Activated naive CD8-positive, alpha-beta T cell treated with anti-CD3 and anti-CD28 coated beads for 36 hours (primary cell): ENCODE measurements around the gene MYL3. TPM values are rescaled to one million over a fixed set of nuclear protein-coding genes. Genes with fewer than 3 reads are reported as not detected.

ENCODE experiments used
- DNase-seq: peaks from one replicate; pipeline ENCODE4 v3.0.0; 2021
- H3K27ac Mint-ChIP-seq: one replicate; pipeline ENCODE4 v1.8.0; 2022; ENCODE audit warnings: mild to moderate bottlenecking, moderate library complexity, mixed read lengths
- H3K27me3 Mint-ChIP-seq: one replicate; pipeline ENCODE4 v1.8.0; 2022; ENCODE audit warnings: mild to moderate bottlenecking, mixed read lengths
- H3K36me3 Mint-ChIP-seq: one replicate; pipeline ENCODE4 v1.8.0; 2021; ENCODE audit warnings: mild to moderate bottlenecking, mixed read lengths
- H3K4me1 Mint-ChIP-seq: one replicate; pipeline ENCODE4 v1.8.0; 2021; ENCODE audit warnings: mixed read lengths
- H3K4me3 Mint-ChIP-seq: one replicate; pipeline ENCODE4 v1.8.0; 2022; ENCODE audit warnings: mild to moderate bottlenecking, moderate library complexity, mixed read lengths
- H3K9me3 Mint-ChIP-seq: one replicate; pipeline ENCODE4 v1.8.0; 2022; ENCODE audit warnings: mixed read lengths
- total RNA-seq, 2 experiments: library from RNA; stranded (reverse); gene quantifications; one replicate each; pipeline ENCODE4 v1.2.3, GENCODE V29; 2021

MYL3 gene
- total RNA-seq, 2 experiments from 2014 or later = not detected

DNA sequence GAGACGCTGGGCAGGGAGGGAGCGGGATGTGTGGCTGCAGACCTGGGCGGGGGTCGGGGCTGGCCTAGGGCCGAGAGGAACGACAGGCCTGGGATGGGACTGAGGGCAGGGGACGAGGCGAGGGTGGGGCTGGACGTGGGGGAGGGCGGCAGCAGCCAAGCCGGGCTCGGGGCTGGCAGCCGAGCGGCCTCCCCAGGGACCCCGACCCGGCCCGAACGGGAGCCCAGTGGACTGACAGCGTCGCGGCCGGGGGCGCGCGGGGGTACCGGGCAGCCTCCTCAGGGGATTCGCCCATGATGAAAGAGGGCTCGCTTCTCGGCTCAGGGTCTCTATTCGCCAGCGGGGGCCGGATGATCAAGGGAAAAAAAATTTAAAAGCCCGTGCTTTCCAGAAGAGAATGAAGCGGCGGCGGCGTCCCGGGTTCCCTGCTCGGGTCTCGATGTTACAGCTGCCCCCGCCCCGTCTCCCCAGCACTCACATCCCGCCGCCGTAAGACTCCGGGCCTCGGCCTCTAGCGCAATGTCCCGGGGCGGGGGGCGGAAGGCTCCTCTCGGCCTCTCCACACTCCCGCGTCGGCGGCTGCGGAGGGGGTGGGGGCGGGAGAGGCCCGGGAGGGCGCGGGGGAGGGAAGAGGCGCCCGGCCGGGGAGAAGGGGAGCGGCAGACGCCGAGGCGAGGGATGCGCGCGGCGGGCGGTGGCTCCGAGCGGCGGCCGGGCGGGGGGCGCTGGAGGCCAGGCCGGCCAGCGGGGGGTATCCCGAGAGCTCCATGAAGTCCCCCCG, 18.5 kb upstream of the MYL3 start:
- Mint-ChIP-seq H3K4me3 (peak overlapping the region; percentile 25), H3K9me3 (no peaks in the 10 kb centered on the region), H3K27me3 (peaks cover 59% of the 10 kb centered on the region), H3K36me3 (no peaks in the 10 kb centered on the region), H3K27ac (no peak overlapping the region), H3K4me1 (no peaks in the 10 kb centered on the region)
- no peak for DNase-seq

DNA sequence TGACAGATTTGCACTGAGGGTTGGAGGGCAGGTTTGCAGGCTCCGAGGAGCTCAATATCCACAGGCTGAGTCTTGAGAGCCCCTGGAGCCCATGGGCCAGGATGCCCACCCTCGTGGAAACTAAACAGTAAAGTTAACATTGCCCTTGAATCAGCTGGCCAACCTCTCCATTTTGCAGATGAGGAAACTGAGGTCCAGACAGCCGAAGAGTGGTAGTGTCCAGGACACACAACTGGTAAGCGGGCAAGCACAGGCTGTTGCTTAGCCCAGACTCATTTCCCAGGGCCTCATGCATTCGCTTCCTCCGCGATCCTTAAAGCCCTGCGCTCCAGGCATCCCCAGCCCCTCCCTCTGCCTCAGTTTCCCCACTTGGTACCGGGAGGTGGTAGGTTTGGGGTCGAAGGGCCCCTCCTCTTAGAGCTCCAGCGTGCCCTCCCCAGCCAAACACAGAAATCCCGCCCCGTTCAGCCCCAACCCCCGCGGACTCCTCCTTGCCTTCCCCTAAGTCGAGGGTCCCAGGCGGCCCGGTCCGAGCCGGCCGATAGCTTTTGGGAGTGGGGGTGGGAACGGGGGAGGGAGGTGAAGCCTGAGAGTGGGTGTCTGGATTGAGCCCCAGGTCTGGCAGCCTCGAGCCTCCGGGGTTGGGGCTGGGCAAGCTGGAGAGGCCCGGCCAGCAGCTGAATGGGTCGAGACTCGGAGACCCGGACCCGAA, 17.8 kb upstream of the MYL3 start:
- Mint-ChIP-seq H3K36me3 (no peaks in the 10 kb centered on the region), H3K4me1 (no peaks in the 10 kb centered on the region), H3K9me3 (no peaks in the 10 kb centered on the region), H3K27ac (no peak overlapping the region), H3K27me3 (peaks cover 56% of the 10 kb centered on the region), H3K4me3 (no peak overlapping the region)
- DNase-seq = no peak

DNA sequence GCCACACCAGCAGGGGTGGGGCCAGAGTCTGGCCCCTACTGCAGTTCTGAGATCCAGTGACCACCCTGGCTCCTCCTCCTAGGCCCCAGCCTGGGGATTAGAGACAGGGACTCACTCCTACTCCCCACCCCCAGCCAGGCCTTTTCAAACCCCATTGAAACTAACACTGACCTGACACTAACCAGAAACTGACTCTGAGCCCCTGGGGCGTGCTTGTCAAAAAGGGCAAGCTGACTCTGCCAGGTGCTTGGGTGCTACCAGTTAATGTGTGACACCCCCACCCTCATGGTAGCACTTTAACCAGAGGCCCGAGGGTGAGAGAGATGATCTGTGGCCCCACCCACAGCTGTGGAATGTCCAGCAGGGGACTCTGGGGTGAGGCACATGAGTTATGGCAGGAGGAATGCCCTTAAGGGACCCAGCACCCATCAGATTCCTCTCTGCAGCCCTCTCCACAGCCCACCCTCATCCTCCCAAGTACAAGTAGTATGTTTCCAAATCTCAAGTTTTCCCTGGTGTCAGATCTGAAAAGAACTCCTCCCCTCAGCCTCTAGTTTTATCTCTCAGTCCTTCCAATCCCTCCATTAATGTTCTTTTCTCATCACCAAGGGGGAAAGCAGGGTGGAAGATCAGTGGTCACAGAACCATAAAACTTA, 15.7 kb upstream of the MYL3 start:
- Mint-ChIP-seq H3K4me3 (no peak overlapping the region), H3K4me1 (peaks cover 6% of the 10 kb centered on the region), H3K36me3 (no peaks in the 10 kb centered on the region)

DNA sequence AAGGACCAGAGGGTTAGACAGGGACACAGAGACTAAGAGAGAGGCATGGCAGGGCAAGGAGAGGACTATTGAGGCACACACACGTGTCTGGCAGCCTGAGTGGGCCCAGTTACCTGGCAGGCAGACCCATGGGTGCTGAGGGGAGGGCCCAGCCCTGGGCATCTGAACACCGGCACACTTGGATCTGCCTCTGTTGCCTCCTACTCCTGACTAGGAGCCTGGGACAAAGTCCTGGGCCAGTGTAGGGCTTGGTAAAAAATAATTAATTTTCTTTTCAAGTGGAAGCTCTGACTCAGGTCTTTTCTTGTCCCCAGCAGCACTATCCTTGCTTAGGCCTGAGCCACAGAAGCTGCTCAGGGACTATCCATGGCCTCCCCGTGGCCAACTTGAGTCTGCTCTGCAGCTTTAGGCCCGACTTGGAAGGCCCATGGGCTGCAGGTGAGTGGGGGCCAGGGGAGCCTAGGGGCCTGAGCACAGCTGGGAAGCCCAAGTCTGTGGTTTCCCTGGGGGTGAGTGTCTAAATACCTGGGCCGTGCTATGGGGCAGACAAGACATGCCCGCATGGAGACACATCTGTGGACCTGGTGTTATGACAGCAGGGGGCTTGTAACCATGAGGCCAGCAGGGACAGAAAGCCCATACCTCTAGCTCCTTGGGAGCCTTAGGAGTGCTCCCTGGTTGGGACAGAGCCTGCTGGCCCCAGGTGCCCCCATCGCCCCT, 14.3 kb upstream of the MYL3 start, which contains the start of gene PTH1R:
Gene PTH1R, plus strand, starts transcription at position 316 of the 720 bp plus-strand sequence. CDS start 5,839 bp downstream, outside the sequence.
- no peaks in the 10 kb centered on the region for H3K9me3 Mint-ChIP-seq
- no peaks in the 10 kb centered on the region for H3K36me3 Mint-ChIP-seq
- no peak for DNase-seq
- H3K27ac Mint-ChIP-seq = no peak within 1 kb of the TSS
- peaks cover 16% of the 10 kb centered on the region for H3K4me1 Mint-ChIP-seq
- peaks cover 34% of the 10 kb centered on the region for H3K27me3 Mint-ChIP-seq
- no peak within 1 kb of the TSS for H3K4me3 Mint-ChIP-seq

More for the DNA sequence above, 15.7 kb upstream of the MYL3 start:
- no peak for DNase-seq
- Mint-ChIP-seq H3K27ac (no peak overlapping the region), H3K27me3 (peaks cover 43% of the 10 kb centered on the region), H3K9me3 (no peaks in the 10 kb centered on the region)

DNA sequence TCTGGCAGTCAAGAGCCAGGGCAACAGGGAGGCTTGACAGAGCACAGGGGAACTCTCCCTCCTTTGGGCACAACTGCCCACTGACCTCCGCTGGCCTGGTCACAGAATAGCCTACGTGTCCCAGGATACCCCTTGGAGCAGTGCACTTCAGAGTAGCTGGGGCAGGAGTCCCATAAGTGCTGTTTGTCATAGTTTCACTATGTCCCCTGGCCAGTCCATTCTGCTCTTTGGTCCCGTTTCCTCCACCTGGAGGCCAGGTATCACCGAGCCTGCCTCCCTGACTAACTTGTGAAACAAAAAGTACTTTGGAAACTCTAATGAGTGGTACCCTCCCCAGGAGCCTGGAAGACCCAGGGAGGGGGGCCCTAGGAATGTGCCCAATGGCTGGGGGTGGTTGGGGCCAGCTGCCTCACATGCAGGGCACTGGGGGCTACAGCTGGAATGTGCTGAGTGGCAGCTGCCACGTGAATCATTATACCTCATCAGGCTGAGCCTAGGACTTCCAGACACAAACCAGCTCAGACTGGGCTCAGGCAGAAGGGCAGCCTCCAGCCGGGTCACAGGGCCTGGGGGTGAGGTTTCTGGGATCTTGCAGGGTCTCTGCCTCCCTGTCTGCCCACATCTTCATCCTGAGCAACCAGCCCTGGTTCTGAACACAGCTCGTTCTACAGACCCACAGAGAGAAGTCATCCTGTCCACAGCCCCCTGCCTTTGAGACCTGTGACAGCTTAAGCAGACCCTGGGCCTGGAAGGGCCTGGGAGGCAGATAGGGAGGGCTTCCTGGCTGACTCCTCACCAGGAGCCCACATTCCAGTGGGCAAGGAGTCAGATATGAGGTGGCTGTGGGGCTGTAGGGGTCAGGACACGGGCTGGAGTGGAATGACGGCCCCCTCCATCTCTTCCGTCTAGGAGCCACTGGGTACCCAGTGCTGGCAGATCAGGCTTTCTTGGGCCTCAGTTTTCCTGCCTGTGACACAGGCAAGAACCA, 13.4 kb upstream of the MYL3 start:
- Mint-ChIP-seq H3K27me3 (peaks cover 28% of the 10 kb centered on the region), H3K4me3 (no peak overlapping the region), H3K4me1 (peaks cover 16% of the 10 kb centered on the region), H3K27ac (no peak overlapping the region), H3K36me3 (no peaks in the 10 kb centered on the region), H3K9me3 (no peaks in the 10 kb centered on the region)
- DNase-seq = no peak

DNA sequence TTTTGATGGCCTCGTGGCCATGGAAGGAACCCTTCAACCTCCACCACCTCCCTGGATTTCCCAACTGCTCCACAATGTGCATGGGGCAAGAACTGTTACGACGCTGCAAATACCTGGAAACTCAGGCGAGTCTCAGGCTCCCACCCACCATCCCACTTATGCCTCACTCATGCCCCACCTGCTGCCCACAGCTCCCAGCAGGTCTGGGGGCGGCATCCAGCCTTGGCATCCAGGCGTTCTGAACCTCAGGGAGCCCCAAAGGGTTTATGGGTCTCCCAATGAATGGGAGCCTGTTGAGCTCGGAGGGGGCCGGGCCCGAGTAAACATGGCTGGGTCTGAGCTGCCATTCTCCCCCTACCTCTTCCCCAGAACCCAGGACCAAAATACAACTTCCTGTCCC, 12.3 kb upstream of the MYL3 start:
- Mint-ChIP-seq H3K4me3 (no peak overlapping the region), H3K27ac (no peak overlapping the region), H3K4me1 (peaks cover 16% of the 10 kb centered on the region), H3K27me3 (peaks cover 19% of the 10 kb centered on the region), H3K36me3 (no peaks in the 10 kb centered on the region), H3K9me3 (no peaks in the 10 kb centered on the region)
- no peak for DNase-seq

DNA sequence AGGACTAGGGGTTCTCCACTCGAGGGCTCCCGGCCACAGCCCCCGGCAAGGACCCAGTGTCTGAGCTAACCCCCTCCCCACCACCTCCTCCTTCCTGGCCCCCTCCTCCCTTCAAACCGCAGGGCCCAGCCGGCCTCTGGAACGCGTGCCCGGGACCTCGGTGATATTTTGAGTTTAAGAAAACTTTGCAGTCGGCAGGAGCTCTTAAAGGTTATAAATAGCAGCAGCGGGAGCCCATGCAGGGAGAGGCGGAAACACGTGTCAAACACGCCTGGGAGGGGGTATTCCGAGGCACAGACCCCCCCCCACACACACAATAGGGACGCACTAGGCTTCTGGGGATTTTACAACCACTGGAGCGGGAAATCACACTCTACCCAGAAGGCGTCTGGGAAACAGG, 11.2 kb upstream of the MYL3 start:
- Mint-ChIP-seq H3K9me3 (no peaks in the 10 kb centered on the region), H3K27me3 (peaks cover 8% of the 10 kb centered on the region), H3K36me3 (no peaks in the 10 kb centered on the region), H3K4me1 (peaks cover 16% of the 10 kb centered on the region), H3K4me3 (no peak overlapping the region), H3K27ac (no peak overlapping the region)
- no peak for DNase-seq

DNA sequence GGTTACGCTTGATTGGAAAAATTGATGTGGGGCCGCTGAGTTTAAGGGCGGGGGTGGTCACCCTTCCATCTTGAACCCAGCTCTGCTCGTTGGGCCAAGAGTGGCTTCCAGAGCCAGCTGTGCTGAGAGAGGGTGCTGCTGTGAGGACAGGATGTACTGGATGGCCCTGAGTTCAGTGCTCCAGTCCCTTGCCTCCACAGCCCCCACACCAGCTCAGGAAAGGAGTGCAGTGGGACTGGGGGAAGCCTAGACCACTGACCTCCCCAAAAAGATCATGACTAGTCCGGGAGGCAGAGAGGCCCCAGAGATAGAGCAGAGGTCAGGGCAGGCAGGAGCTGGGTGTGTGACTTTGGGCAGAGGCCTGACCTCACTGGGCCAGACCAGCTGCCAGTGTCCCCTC, 10.3 kb upstream of the MYL3 start:
- no peak for DNase-seq
- Mint-ChIP-seq H3K27ac (no peak overlapping the region), H3K36me3 (no peaks in the 10 kb centered on the region), H3K4me1 (peaks cover 16% of the 10 kb centered on the region), H3K4me3 (no peak overlapping the region), H3K27me3 (peaks cover 3% of the 10 kb centered on the region), H3K9me3 (no peaks in the 10 kb centered on the region)

DNA sequence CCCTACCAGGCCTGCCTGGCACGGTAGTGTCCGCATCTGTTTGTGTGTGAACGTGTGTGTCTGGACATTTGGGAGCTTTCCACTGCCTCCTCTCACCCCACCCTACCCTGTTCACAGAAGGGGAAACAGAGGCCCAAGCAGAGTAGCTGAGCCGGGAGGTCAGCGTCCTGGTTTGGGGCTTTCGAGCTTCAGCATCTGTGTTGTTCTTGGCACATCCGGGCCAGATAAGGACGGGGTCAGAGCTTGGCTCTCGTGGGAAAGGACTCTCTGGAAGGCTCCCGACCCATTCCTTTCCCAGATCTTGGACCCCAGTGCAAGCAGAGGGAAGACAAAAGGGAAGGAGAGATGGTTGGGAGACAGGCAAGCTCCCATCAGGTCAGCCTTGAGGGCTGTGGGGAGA, 8.0 kb upstream of the MYL3 start:
- H3K27ac Mint-ChIP-seq = no peak overlapping the region
- H3K27me3 Mint-ChIP-seq = peaks cover 4% of the 10 kb centered on the region
- H3K4me3 Mint-ChIP-seq = no peak overlapping the region
- no peak for DNase-seq
- no peaks in the 10 kb centered on the region for H3K36me3 Mint-ChIP-seq
- H3K4me1 Mint-ChIP-seq = peaks cover 16% of the 10 kb centered on the region
- no peaks in the 10 kb centered on the region for H3K9me3 Mint-ChIP-seq

DNA sequence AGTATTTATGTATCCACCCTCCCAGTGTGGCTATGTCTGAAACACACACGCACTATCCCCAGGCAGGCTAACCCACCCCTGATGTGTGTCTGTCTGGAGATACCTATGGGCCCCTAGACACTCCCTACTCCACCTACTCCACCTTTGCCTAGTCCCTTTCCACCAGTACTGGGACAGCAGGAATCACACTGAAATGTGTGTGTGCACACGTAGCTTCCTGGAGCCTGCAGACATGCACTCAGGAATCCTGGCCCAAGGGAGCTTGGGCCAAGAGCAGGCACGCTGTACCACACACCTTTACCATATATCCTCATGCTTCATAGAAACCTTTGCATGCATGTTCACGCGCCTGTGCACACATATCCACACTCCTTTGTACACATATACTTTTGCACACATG, 7.4 kb upstream of the MYL3 start:
- Mint-ChIP-seq H3K9me3 (no peaks in the 10 kb centered on the region), H3K4me1 (peaks cover 16% of the 10 kb centered on the region), H3K4me3 (no peak overlapping the region), H3K36me3 (no peaks in the 10 kb centered on the region), H3K27me3 (peaks cover 4% of the 10 kb centered on the region), H3K27ac (no peak overlapping the region)
- DNase-seq = no peak

DNA sequence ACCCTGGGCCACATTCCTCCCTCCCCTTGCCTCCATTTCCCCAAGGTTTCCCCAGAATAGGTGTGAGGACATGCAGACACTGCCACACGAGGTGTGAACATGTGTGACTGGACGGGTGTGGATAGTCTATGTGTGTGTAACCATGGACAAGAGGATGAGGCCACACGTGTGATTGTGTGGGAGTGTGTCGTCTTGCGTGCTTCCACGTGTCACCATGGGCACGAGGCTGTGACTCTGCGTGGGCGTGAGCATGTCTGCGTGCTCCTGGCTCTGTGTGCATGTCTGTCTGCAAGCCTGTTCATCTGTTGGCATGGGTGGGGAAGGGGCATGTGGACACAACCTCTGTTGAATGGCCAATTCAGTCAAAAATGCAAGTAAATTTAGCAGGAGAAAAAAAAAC, 6.2 kb upstream of the MYL3 start:
- DNase-seq = no peak
- Mint-ChIP-seq H3K4me3 (no peak overlapping the region), H3K9me3 (no peaks in the 10 kb centered on the region), H3K36me3 (no peaks in the 10 kb centered on the region), H3K27me3 (peaks cover 4% of the 10 kb centered on the region), H3K4me1 (peaks cover 14% of the 10 kb centered on the region), H3K27ac (no peak overlapping the region)

DNA sequence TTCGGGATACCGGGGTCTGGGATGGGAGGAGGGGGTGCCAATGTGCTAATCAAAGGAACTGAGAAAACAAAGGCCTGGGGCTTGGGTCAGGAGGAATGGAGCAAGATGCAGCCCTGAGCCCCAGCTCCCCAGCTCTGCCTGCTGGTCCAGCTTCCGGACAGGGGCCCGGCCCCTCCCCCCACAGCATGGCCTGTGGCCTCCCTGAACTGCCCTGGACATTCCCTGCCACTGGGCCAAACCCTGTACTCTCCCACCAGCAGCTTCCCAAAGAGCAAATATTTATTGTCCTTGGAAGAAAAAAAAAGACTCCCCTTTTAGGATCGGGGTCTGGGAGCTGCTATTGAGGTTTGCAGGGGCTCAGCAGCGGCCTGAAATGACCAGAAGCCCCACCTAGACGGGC, 5.7 kb upstream of the MYL3 start:
- Mint-ChIP-seq H3K36me3 (no peaks in the 10 kb centered on the region), H3K27ac (no peak overlapping the region), H3K4me3 (no peak overlapping the region), H3K4me1 (peaks cover 10% of the 10 kb centered on the region), H3K27me3 (peaks cover 4% of the 10 kb centered on the region), H3K9me3 (no peaks in the 10 kb centered on the region)
- no peak for DNase-seq

DNA sequence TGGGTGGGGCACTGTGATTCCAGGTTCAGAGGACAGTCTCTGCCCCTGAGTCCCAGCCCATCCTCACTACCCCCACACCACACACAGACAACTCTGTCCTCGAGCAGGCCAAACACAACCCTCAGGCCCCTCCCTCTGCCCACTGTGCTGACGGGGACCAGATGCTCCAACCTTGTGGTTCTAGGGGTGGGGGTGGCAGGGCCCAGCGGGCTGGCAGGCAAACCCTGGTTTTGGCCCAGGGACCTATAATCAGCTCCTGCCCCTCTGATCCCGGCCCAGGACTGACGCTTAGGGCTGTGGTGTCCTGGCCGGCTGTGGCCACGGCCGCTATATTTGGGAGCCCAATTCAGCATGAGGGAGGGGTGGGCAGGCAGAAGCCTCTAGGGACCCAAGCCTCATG, 5.0 kb upstream of the MYL3 start:
- Mint-ChIP-seq H3K4me3 (no peak overlapping the region), H3K36me3 (no peaks in the 10 kb centered on the region), H3K4me1 (peaks cover 4% of the 10 kb centered on the region), H3K27me3 (peaks cover 4% of the 10 kb centered on the region), H3K9me3 (no peaks in the 10 kb centered on the region), H3K27ac (no peak overlapping the region)
- no peak for DNase-seq

DNA sequence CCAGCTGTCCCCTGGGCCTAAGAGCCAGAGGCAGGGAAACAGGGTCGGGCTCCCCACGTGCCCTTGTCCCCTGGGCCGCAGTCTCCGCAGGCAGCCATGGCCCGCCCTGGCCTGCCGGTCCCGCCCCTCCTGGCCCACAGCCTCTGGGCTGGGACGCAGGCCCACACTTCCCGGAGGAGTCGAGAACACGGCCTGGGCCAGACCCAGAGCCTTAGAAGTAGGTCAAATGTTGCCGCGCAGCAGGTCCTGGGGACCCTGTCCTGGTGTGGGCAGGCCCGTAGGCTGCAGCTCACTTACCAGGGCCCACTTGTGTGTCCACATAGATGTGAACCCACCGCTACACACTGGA, 4.3 kb upstream of the MYL3 start:
- H3K4me1 Mint-ChIP-seq = no peaks in the 10 kb centered on the region
- no peaks in the 10 kb centered on the region for H3K9me3 Mint-ChIP-seq
- H3K27me3 Mint-ChIP-seq = peaks cover 4% of the 10 kb centered on the region
- no peak overlapping the region for H3K27ac Mint-ChIP-seq
- H3K4me3 Mint-ChIP-seq = no peak overlapping the region
- DNase-seq = no peak
- H3K36me3 Mint-ChIP-seq = no peaks in the 10 kb centered on the region
